ENCODE results near the gene SETD9. TPM values are rescaled to one million over a fixed set of nuclear protein-coding genes. Genes with fewer than 3 reads are reported as not detected.

The SETD9 gene
- total and polyA plus RNA-seq, 4 donors: 3.1 to 10.1 (median 6.1) TPM

- WGBS: 92% methylated on average over 3 of the region's 3 CpGs
- H3K9me3 ChIP-seq (ENCODE audit: control insufficient read depth in 4 of 4, low read length in 3 of 4): no peaks in the 10 kb centered on the region
- H3K27me3 ChIP-seq (ENCODE audit: control insufficient read depth in 4 of 4, insufficient read depth in 4 of 4, low read length in 3 of 4): no peaks in the 10 kb centered on the region
- H3K36me3 ChIP-seq (ENCODE audit: control insufficient read depth in 4 of 4, insufficient read depth in 3 of 4, low read depth in 1 of 4, low read length in 3 of 4): peaks cover 3 to 14% (median 4%) of the 10 kb centered on the region in 4 donors
- no peak overlapping the region for H3K27ac ChIP-seq (ENCODE audit: low read depth in 1 of 2, low read length in 2 of 2)
- no peak overlapping the region for H3K9ac ChIP-seq (ENCODE audit: low read depth in 1 of 2, low read length in 2 of 2)
- TF ChIP-seq HNF4A (conservative IDR thresholded peaks at IDR 0.05) (no peak), YY1 (IDR thresholded peaks at IDR 0.05) (no peak), NR2F2 (IDR thresholded peaks at IDR 0.05) (no peak), TAF1 (conservative IDR thresholded peaks at IDR 0.05) (no peak), FOXA2 (IDR thresholded peaks at IDR 0.05) (no peak), HNF4G (IDR thresholded peaks at IDR 0.05) (no peak), RAD21 (IDR thresholded peaks at IDR 0.05) (no peak), SP1 (IDR thresholded peaks at IDR 0.05) (no peak), JUND (IDR thresholded peaks at IDR 0.05) (no peak), GABPA (IDR thresholded peaks at IDR 0.05 in 1 of 2, conservative IDR thresholded peaks at IDR 0.05 in 1 of 2) (no peak), EGR1 (IDR thresholded peaks at IDR 0.05; ENCODE audit: low read depth in 2 of 2) (no peak), CTCF (IDR thresholded peaks at IDR 0.05; ENCODE audit: low read depth, low read length, missing input control) (no peak), RXRA (IDR thresholded peaks at IDR 0.05) (no peak)
- TF ChIP-seq, protein P1, sequence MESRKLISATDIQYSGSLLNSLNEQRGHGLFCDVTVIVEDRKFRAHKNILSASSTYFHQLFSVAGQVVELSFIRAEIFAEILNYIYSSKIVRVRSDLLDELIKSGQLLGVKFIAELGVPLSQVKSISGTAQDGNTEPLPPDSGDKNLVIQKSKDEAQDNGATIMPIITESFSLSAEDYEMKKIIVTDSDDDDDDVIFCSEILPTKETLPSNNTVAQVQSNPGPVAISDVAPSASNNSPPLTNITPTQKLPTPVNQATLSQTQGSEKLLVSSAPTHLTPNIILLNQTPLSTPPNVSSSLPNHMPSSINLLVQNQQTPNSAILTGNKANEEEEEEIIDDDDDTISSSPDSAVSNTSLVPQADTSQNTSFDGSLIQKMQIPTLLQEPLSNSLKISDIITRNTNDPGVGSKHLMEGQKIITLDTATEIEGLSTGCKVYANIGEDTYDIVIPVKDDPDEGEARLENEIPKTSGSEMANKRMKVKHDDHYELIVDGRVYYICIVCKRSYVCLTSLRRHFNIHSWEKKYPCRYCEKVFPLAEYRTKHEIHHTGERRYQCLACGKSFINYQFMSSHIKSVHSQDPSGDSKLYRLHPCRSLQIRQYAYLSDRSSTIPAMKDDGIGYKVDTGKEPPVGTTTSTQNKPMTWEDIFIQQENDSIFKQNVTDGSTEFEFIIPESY (IDR thresholded peaks at IDR 0.05): no peak
- TF ChIP-seq, protein P2, sequence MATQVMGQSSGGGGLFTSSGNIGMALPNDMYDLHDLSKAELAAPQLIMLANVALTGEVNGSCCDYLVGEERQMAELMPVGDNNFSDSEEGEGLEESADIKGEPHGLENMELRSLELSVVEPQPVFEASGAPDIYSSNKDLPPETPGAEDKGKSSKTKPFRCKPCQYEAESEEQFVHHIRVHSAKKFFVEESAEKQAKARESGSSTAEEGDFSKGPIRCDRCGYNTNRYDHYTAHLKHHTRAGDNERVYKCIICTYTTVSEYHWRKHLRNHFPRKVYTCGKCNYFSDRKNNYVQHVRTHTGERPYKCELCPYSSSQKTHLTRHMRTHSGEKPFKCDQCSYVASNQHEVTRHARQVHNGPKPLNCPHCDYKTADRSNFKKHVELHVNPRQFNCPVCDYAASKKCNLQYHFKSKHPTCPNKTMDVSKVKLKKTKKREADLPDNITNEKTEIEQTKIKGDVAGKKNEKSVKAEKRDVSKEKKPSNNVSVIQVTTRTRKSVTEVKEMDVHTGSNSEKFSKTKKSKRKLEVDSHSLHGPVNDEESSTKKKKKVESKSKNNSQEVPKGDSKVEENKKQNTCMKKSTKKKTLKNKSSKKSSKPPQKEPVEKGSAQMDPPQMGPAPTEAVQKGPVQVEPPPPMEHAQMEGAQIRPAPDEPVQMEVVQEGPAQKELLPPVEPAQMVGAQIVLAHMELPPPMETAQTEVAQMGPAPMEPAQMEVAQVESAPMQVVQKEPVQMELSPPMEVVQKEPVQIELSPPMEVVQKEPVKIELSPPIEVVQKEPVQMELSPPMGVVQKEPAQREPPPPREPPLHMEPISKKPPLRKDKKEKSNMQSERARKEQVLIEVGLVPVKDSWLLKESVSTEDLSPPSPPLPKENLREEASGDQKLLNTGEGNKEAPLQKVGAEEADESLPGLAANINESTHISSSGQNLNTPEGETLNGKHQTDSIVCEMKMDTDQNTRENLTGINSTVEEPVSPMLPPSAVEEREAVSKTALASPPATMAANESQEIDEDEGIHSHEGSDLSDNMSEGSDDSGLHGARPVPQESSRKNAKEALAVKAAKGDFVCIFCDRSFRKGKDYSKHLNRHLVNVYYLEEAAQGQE (IDR thresholded peaks at IDR 0.05): no peak
- peaks cover 0 to 16% (median 8%) of the 10 kb centered on the region in 4 donors for H3K4me1 ChIP-seq (ENCODE audit: control insufficient read depth in 4 of 4, insufficient read depth in 4 of 4, low read length in 3 of 4)
- no peak for DNase-seq (ENCODE audit: low spot score)
- H3K4me3 ChIP-seq (ENCODE audit: low read depth in 1 of 3, low read length in 3 of 3): no peak overlapping the region
These were observed 46.5 kb upstream of the SETD9 start for GRCh38 chr5:56862909-56863308.

- 77% methylated on average over 2 of the region's 2 CpGs for WGBS
- Histone ChIP-seq H3K27me3 (ENCODE audit: control insufficient read depth in 4 of 4, insufficient read depth in 4 of 4, low read length in 3 of 4) (no peaks in the 10 kb centered on the region), H3K9ac (ENCODE audit: low read depth in 1 of 2, low read length in 2 of 2) (no peak overlapping the region), H3K4me3 (ENCODE audit: low read depth in 1 of 3, low read length in 3 of 3) (no peak overlapping the region), H3K9me3 (ENCODE audit: control insufficient read depth in 4 of 4, low read length in 3 of 4) (no peaks in the 10 kb centered on the region), H3K27ac (ENCODE audit: low read depth in 1 of 2, low read length in 2 of 2) (no peak overlapping the region), H3K4me1 (ENCODE audit: control insufficient read depth in 4 of 4, insufficient read depth in 4 of 4, low read length in 3 of 4) (no peaks in the 10 kb centered on the region), H3K36me3 (ENCODE audit: control insufficient read depth in 4 of 4, insufficient read depth in 3 of 4, low read depth in 1 of 4, low read length in 3 of 4) (peaks cover 2 to 34% (median 15%) of the 10 kb centered on the region in 4 donors)
- TF ChIP-seq JUND (IDR thresholded peaks at IDR 0.05) (no peak), HNF4A (conservative IDR thresholded peaks at IDR 0.05) (no peak), SP1 (IDR thresholded peaks at IDR 0.05) (no peak), YY1 (IDR thresholded peaks at IDR 0.05) (no peak), RAD21 (IDR thresholded peaks at IDR 0.05) (no peak), RXRA (IDR thresholded peaks at IDR 0.05) (no peak)
- TF ChIP-seq, protein P2 (IDR thresholded peaks at IDR 0.05): no peak
- TF ChIP-seq, protein P1 (IDR thresholded peaks at IDR 0.05): no peak
- DNase-seq (ENCODE audit: low spot score): no peak
These were observed 37.6 kb upstream of the SETD9 start for GRCh38 chr5:56871777-56872176.

All from liver (tissue), 9 donors.